HFFc6 (cell line): Measurements from ENCODE around the gene CGAS. TPM values are rescaled to one million over a fixed set of nuclear protein-coding genes. Genes with fewer than 3 reads are reported as not detected.
"Not testable (repeated sequence)": the region's sequence is repeated elsewhere in the genome, so short reads cannot be mapped to it uniquely, and the experiment has no call there.

Experiments used
- DNase-seq: peaks from one replicate; pipeline ENCODE4 v3.0.0-alpha.2; 2018
- H3K27ac Mint-ChIP-seq: 2 replicates; pipeline ENCODE4 v1.8.0; 2020; ENCODE audit warnings: mild to moderate bottlenecking, mixed read lengths
- H3K27me3 Mint-ChIP-seq: 2 replicates; pipeline ENCODE4 v1.8.0; 2021; ENCODE audit warnings: mild to moderate bottlenecking, moderate library complexity, mixed read lengths; ENCODE audit not compliant: insufficient read depth
- H3K36me3 Mint-ChIP-seq: 2 replicates; pipeline ENCODE4 v1.8.0; 2021; ENCODE audit warnings: low read depth, mixed read lengths
- H3K4me1 Mint-ChIP-seq: 2 replicates; pipeline ENCODE4 v1.8.0; 2020; ENCODE audit warnings: low read depth, mixed read lengths
- H3K4me3 Mint-ChIP-seq: 2 replicates; pipeline ENCODE4 v1.8.0; 2020; ENCODE audit warnings: mild to moderate bottlenecking, moderate library complexity, mixed read lengths
- H3K9me3 Mint-ChIP-seq: 2 replicates; pipeline ENCODE4 v1.8.0; 2020; ENCODE audit warnings: mild to moderate bottlenecking, mixed read lengths
- total RNA-seq, 6 experiments: library from RNA; stranded (reverse); fragmentation: NEBNext Ultra II Directional; extraction: Animal tissue kit (Norgen Biotek cat#: 25700); gene quantifications; 2 replicates in 1 of 6; 3 replicates in 5 of 6; pipeline ENCODE4 v1.2.3, GENCODE V29; 2021
- TF ChIP-seq, protein P1 (sequence below): fragments of 200-600 bp; sonication (generic); IDR thresholded peaks from 2 replicates; pipeline ENCODE4 v1.5.0; 2021; ENCODE audit warnings: antibody characterized with exemption, mild to moderate bottlenecking

The CGAS gene
- total RNA-seq, 6 experiments from 2014 or later = 3.6 to 5.3 (median 5.0) TPM

DNA sequence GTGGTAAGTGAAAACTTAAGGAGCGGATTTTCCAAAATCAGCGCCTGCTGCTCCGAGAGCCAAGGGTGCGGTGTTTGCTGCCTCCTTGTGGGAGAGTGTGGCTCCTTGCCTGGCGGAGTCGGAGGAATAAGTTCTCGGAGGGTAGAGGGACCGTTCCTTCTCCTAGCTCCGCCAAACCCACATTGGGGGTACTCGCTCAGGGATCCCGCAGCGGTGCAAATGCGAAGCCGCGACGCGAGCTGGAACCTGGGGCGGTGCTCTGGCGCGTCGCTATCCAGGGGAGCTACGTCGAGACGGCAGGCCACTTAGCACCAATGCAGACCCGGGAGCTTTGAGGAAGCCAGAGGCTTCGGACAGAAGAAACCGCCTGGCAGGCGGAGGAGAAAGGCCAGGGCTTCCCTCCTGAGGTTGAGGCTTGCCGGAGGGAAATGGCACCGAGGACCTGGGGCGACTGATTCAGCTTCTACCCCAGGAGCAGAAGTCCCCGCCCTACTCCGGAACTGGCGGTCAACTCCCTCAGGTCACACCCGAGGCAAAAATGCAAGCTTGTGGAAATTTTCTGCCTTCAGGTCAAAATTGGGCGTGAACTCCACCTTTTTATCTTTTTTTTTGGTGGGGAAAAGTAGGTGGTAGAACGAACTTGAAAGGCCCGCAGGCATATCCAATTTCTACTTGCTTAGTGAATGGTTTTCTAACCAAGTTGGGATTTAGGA lies 63.1 kb downstream of the CGAS start:
- DNase-seq = peak; percentile 55
- no peaks in the 10 kb centered on the region; the same call in 1 of the 2 replicates for H3K27me3 Mint-ChIP-seq
- H3K4me1 Mint-ChIP-seq = peaks cover 23% of the 10 kb centered on the region
- no peaks in the 10 kb centered on the region for H3K9me3 Mint-ChIP-seq
- TF ChIP-seq, protein P1, sequence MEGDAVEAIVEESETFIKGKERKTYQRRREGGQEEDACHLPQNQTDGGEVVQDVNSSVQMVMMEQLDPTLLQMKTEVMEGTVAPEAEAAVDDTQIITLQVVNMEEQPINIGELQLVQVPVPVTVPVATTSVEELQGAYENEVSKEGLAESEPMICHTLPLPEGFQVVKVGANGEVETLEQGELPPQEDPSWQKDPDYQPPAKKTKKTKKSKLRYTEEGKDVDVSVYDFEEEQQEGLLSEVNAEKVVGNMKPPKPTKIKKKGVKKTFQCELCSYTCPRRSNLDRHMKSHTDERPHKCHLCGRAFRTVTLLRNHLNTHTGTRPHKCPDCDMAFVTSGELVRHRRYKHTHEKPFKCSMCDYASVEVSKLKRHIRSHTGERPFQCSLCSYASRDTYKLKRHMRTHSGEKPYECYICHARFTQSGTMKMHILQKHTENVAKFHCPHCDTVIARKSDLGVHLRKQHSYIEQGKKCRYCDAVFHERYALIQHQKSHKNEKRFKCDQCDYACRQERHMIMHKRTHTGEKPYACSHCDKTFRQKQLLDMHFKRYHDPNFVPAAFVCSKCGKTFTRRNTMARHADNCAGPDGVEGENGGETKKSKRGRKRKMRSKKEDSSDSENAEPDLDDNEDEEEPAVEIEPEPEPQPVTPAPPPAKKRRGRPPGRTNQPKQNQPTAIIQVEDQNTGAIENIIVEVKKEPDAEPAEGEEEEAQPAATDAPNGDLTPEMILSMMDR = peak; percentile 83
- peak overlapping the region; percentile 89 for H3K4me3 Mint-ChIP-seq
- peak overlapping the region; percentile 89 for H3K27ac Mint-ChIP-seq
- H3K36me3 Mint-ChIP-seq = no peaks in the 10 kb centered on the region

DNA sequence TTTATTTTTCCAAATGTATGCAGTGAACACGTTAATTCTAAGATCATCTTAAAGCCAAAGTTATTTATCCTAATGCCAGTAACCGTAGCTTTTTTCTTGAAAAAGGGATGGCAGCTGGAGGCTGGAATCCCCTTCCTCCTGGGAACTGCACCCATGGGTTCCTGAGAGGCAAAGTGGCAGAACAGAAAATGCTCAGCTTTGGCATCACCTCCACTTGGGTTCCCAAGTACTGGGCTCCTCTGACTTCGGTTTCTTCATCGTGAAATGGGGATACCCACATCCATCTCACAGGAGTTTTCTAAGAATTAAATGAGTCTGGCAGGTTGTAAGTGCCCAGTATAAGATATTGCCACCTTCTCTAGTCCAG lies 63.7 kb downstream of the CGAS start:
- peak overlapping the region; percentile 89 for H3K4me3 Mint-ChIP-seq
- TF ChIP-seq, protein P1 = no peak
- DNase-seq = no peak

DNA sequence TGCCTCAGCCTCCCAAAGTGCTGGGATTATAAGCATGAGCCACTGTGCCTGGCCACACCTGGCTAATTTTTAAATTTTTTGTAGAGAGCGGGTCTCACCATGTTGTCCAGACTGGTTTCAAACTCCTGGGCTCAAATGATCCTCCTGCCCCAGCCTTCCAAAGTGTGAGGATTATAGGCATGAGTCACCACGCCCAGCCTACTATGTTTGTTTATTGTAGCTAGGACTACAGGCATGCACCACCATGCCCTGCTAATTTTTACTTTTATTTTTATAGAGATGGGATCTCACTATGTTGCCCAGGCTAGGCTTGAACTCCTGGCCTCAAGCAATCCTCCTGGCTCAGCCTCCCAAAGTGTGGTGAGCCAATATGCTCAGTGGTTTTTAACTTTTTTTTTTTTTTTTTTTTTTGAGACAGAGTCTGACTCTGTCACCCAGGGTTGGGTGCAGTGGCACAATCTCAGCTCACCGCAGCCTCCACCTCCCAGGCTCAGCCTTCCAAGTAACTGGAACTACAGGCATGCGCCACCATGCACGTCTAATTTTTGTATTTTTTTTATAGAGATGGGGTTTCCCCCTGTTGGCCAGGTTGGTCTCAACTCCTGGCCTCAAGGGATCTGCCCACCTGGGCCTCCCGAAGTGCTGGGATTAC lies 69.5 kb downstream of the CGAS start:
- Mint-ChIP-seq H3K36me3 (no peaks in the 10 kb centered on the region), H3K27ac (no peak overlapping the region), H3K27me3 (no peaks in the 10 kb centered on the region; the same call in 1 of the 2 replicates), H3K9me3 (no peaks in the 10 kb centered on the region), H3K4me3 (no peak overlapping the region), H3K4me1 (no peaks in the 10 kb centered on the region)
- TF ChIP-seq, protein P1 = no peak
- DNase-seq = peak; percentile 45

More for the DNA sequence above, 63.7 kb downstream of the CGAS start:
- Mint-ChIP-seq H3K27me3 (no peaks in the 10 kb centered on the region; the same call in 1 of the 2 replicates), H3K36me3 (no peaks in the 10 kb centered on the region), H3K4me1 (peaks cover 19% of the 10 kb centered on the region), H3K27ac (peak overlapping the region; percentile 89), H3K9me3 (no peaks in the 10 kb centered on the region)

DNA sequence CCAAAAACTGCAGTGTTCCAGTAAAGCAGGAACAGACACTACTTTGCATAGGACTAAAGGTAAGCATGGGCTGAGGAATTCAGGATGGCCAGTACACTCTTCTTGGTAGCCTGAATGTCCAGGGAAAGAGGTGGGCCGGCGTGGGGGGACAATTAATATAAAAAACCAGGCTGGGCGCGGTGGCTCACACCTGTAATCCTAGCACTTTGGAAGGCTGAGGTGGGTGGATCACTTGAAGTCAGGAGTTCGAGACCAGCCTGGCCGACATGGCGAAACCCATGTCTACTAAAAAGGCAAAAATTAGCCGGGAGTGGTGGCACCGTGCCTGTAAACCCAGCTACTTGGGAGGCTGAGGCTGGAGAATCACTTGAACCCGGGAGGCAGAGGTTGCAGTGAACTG lies 70.6 kb downstream of the CGAS start:
- H3K27me3 Mint-ChIP-seq, H3K27ac Mint-ChIP-seq, H3K9me3 Mint-ChIP-seq, DNase-seq, H3K4me1 Mint-ChIP-seq, H3K36me3 Mint-ChIP-seq, H3K4me3 Mint-ChIP-seq: not testable (repeated sequence)

DNA sequence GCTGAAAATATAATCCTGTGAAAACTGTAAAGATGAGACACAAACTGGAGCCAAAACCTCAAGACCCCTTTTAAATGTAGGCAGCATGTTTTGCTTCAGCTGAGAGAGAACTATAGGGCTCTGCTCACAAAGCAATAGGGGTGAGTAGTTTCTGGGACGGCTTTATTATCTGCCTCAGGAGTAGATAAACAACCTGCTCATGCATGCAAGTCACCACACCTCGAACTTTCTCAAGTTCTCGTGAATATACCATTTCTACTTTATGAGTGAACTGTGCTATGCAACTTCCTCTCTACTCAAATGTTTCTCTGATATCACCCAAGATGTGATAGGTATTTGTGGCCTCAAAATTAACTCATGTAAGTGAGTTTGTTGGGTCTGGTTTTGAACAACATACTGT lies 74.9 kb downstream of the CGAS start:
- TF ChIP-seq, protein P1 = no peak
- Mint-ChIP-seq H3K36me3 (no peaks in the 10 kb centered on the region), H3K4me3 (no peak overlapping the region), H3K4me1 (no peaks in the 10 kb centered on the region), H3K9me3 (no peaks in the 10 kb centered on the region), H3K27me3 (no peaks in the 10 kb centered on the region; the same call in 1 of the 2 replicates), H3K27ac (no peak overlapping the region)
- DNase-seq = no peak

DNA sequence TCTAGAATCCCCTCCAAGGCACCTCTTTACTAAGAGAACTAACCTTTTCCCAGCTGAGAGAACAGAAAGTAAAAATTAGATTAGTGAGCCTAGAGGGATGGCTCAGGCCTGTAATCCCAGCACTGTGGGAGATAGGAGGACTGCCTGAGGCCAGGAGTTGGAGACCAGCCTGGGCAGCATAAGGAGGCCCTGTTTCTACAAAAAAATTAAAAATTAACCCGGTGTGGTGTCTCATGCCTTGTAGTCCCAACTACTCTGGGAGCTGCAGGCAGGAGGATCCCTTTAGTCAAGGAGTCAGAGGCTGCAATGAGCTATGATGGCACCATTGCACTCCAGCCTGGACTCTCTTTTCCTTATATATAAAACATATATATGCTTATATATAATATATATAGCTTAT lies 76.9 kb downstream of the CGAS start:
- no peaks in the 10 kb centered on the region for H3K4me1 Mint-ChIP-seq
- H3K9me3 Mint-ChIP-seq = no peaks in the 10 kb centered on the region
- no peaks in the 10 kb centered on the region; the same call in 1 of the 2 replicates for H3K27me3 Mint-ChIP-seq
- H3K27ac Mint-ChIP-seq = no peak overlapping the region
- no peak for DNase-seq
- TF ChIP-seq, protein P1 = no peak
- no peaks in the 10 kb centered on the region for H3K36me3 Mint-ChIP-seq
- no peak overlapping the region for H3K4me3 Mint-ChIP-seq
